ENCODE data around the gene EIF2A. TPM values are rescaled to one million over a fixed set of nuclear protein-coding genes. Genes with fewer than 3 reads are reported as not detected.

EIF2A gene
- total RNA-seq, 2 experiments from 2014 or later, result 85.6 to 105 TPM

- Histone ChIP-seq H3K4me2 (ENCODE audit: low read length) (peak within 1 kb of the TSS; percentile 93), H3K4me3 (ENCODE audit: low read depth, low read length, poor library complexity, severe bottlenecking) (peak within 1 kb of the TSS; percentile 88), H3K79me2 (ENCODE audit: insufficient read depth, low read depth, low read length) (peaks cover 95% of the 10 kb centered on the region), H3K27ac (ENCODE audit: low read depth, low read length, poor library complexity, severe bottlenecking) (peak within 1 kb of the TSS; percentile 93), H3K9me2 (ENCODE audit: insufficient read depth, low read length) (no peaks in the 10 kb centered on the region), H3K36me3 (ENCODE audit: insufficient read depth, low read length) (peaks cover 44% of the 10 kb centered on the region), H3K4me1 (ENCODE audit: insufficient read depth, low read length, poor library complexity, severe bottlenecking) (peaks cover 54% of the 10 kb centered on the region), H3K9me3 (ENCODE audit: low read length) (no peaks in the 10 kb centered on the region), H4K20me1 (ENCODE audit: insufficient read depth, low read length) (peaks cover 41% of the 10 kb centered on the region), H2AFZ (ENCODE audit: low read length) (peak within 1 kb of the TSS; percentile 36; the same call in 1 of the 2 replicates)
- ChIA-PET POLR2A (interaction anchor here (0.6 to 1.7 kb wide), 21 partner anchors 7 to 1121 kb away, joined by 3 to 9 read pairs (median 4); partner anchors contain the start of gene ERICH6), CTCF (ENCODE audit: unreplicated experiment) (no interaction called here)
- intact Hi-C loops (cut with micrococcal nuclease; ENCODE audit: unreplicated experiment), result loop anchor here (1.0 to 5.0 kb wide), 5 partner anchors 57 to 484 kb away; partner anchors contain the start of genes EIF2A, ERICH6, MED12L and SERP1
- TF ChIP-seq EZH2phosphoT487 (IDR thresholded peaks at IDR 0.05; ENCODE audit: borderline replicate concordance, low read depth, low read length), result no peak
- 0 out of 2 replicates have a peak, but pooled peaks have one; percentile 29 for TF ChIP-seq CTCF (conservative IDR thresholded peaks at IDR 0.05; ENCODE audit: low read length)
- no TSS peak for BruUV-seq (replicated peaks)
- DNase-seq (ENCODE audit: low spot score), result peak; percentile 95
Measured at GRCh38 chr3:150603153-150603979, 56.8 kb downstream of the EIF2A start, which contains the start of gene SELENOT. Gene SELENOT, plus strand, starts transcription at chr3:150603321. Its CDS starts 42 bp downstream, at chr3:150603363.

GRCh38 chr3:150603980-150604319 lies 57.4 kb downstream of the EIF2A start:
- CTCF ChIA-PET (ENCODE audit: unreplicated experiment), result no interaction called here
- peaks cover 54% of the 10 kb centered on the region for H3K4me1 ChIP-seq (ENCODE audit: insufficient read depth, low read length, poor library complexity, severe bottlenecking)
- peak overlapping the region; percentile 93 for H3K27ac ChIP-seq (ENCODE audit: low read depth, low read length, poor library complexity, severe bottlenecking)
- no peaks in the 10 kb centered on the region for H3K9me3 ChIP-seq (ENCODE audit: low read length)
- H2AFZ ChIP-seq (ENCODE audit: low read length), result no peak overlapping the region
- H3K79me2 ChIP-seq (ENCODE audit: insufficient read depth, low read depth, low read length), result peaks cover 97% of the 10 kb centered on the region
- H3K4me3 ChIP-seq (ENCODE audit: low read depth, low read length, poor library complexity, severe bottlenecking), result peak overlapping the region; percentile 88
- BruUV-seq (replicated peaks), result no TSS peak
- peaks cover 47% of the 10 kb centered on the region for H4K20me1 ChIP-seq (ENCODE audit: insufficient read depth, low read length)
- DNase-seq (ENCODE audit: low spot score), result no peak
- H3K36me3 ChIP-seq (ENCODE audit: insufficient read depth, low read length), result peaks cover 49% of the 10 kb centered on the region
- no peaks in the 10 kb centered on the region for H3K9me2 ChIP-seq (ENCODE audit: insufficient read depth, low read length)
- no peak for TF ChIP-seq EZH2phosphoT487 (IDR thresholded peaks at IDR 0.05; ENCODE audit: borderline replicate concordance, low read depth, low read length)
- TF ChIP-seq CTCF (conservative IDR thresholded peaks at IDR 0.05; ENCODE audit: low read length), result no peak
- intact Hi-C loops (cut with micrococcal nuclease; ENCODE audit: unreplicated experiment), result loop anchor here (1.0 to 5.0 kb wide), 5 partner anchors 58 to 483 kb away; partner anchors contain the start of genes EIF2A, ERICH6, MED12L and SERP1
- POLR2A ChIA-PET, result no interaction called here
- H3K4me2 ChIP-seq (ENCODE audit: low read length), result peak overlapping the region; percentile 93

All from OCI-LY7 (cell line).